IMR-90 (cell line): ENCODE measurements around the gene CMC2. TPM values are rescaled to one million over a fixed set of nuclear protein-coding genes. Genes with fewer than 3 reads are reported as not detected.

Source experiments
- ATAC-seq: fragments of 200-7000 bp; cut with Tn5 transposase; 2 replicates; pipeline ENCODE4 v1.9.1; 2020; ENCODE audit warnings: low read depth, mild to moderate bottlenecking, moderate library complexity
- BruUV-seq: library from RNA; stranded (reverse); fragments of 400-500 nt; replicated peaks from 2 replicates; lab custom pipeline; 2021; lab: Mats Ljungman, UMichigan
- CTCF ChIA-PET: fragments of 300-600 bp; formaldehyde crosslinking; extraction: SDS; loops from one replicate; lab custom pipeline; 2021; ENCODE audit warnings: antibody characterized with exemption; lab: Yijun Ruan, JAX
- POLR2A ChIA-PET: fragments of 300-600 bp; sonication (Branson Sonifier 250); formaldehyde crosslinking; loops from one replicate; lab custom pipeline; 2022; ENCODE audit warnings: antibody characterized with exemption; ENCODE audit not compliant: unreplicated experiment; lab: Charles Lee
- DNase-seq: peaks from one replicate; pipeline ENCODE4 v3.0.0; 2013
- H2AFZ ChIP-seq: replicated peaks from 2 replicates; pipeline ENCODE3; 2013; ENCODE audit warnings: low read length, mild to moderate bottlenecking; ENCODE audit not compliant: poor library complexity
- H2AK5ac ChIP-seq: 2 replicates; pipeline ENCODE4 v1.6.1; 2013; ENCODE audit warnings: low read depth, low read length, inconsistent platforms
- H2AK9ac ChIP-seq: replicated peaks from 2 replicates; pipeline ENCODE3; 2013; ENCODE audit warnings: mild to moderate bottlenecking, low read depth, low read length, moderate library complexity; ENCODE audit not compliant: poor library complexity
- H2BK120ac ChIP-seq: 2 replicates; pipeline ENCODE4 v1.6.1; 2013; ENCODE audit warnings: low read depth, low read length, inconsistent platforms
- H2BK15ac ChIP-seq: 3 replicates; pipeline ENCODE4 v1.6.1; 2013; ENCODE audit warnings: low read depth, low read length, inconsistent platforms
- H2BK20ac ChIP-seq: 2 replicates; pipeline ENCODE4 v1.6.1; 2013; ENCODE audit warnings: low read depth, mild to moderate bottlenecking, inconsistent platforms, low read length, moderate library complexity
- H2BK5ac ChIP-seq: 2 replicates; pipeline ENCODE4 v1.6.1; 2013; ENCODE audit warnings: mild to moderate bottlenecking, low read depth, low read length, inconsistent platforms; ENCODE audit not compliant: poor library complexity, severe bottlenecking
- H3K14ac ChIP-seq: replicated peaks from 2 replicates; pipeline ENCODE4 v1.6.1; 2013; ENCODE audit warnings: low read depth, low read length, inconsistent platforms
- H3K18ac ChIP-seq: 2 replicates; pipeline ENCODE4 v1.6.1; 2013; ENCODE audit warnings: low read depth, low read length, control low read depth
- H3K23ac ChIP-seq: 2 replicates; pipeline ENCODE4 v1.6.1; 2013; ENCODE audit warnings: low read depth, low read length, inconsistent platforms
- H3K27ac ChIP-seq: 2 replicates; pipeline ENCODE4 v1.5.1; 2013; ENCODE audit warnings: mild to moderate bottlenecking, control low read depth, low read length; ENCODE audit not compliant: insufficient read depth
- H3K27me3 ChIP-seq: 2 replicates; pipeline ENCODE4 v1.6.1; 2013; ENCODE audit warnings: low read length; ENCODE audit not compliant: control insufficient read depth, insufficient read depth
- H3K36me3 ChIP-seq: 2 replicates; pipeline ENCODE4 v1.6.1; 2013; ENCODE audit warnings: low read length, mixed read lengths; ENCODE audit not compliant: control insufficient read depth, insufficient read depth
- H3K4ac ChIP-seq: 2 replicates; pipeline ENCODE4 v1.6.1; 2013; ENCODE audit warnings: low read depth, low read length, inconsistent platforms
- H3K4me1 ChIP-seq: 2 replicates; pipeline ENCODE4 v1.6.1; 2013; ENCODE audit warnings: low read length, mixed read lengths; ENCODE audit not compliant: control insufficient read depth, insufficient read depth
- H3K4me2 ChIP-seq: 2 replicates; pipeline ENCODE4 v1.6.1; 2013; ENCODE audit warnings: low read depth, mild to moderate bottlenecking, control low read depth, low read length, moderate library complexity
- H3K4me3 ChIP-seq: 2 replicates; pipeline ENCODE4 v1.5.1; 2013; ENCODE audit warnings: low read depth, mild to moderate bottlenecking, control low read depth, low read length, moderate library complexity; ENCODE audit not compliant: insufficient read depth
- H3K56ac ChIP-seq: 2 replicates; pipeline ENCODE4 v1.6.1; 2013; ENCODE audit warnings: low read length, inconsistent platforms; ENCODE audit not compliant: insufficient read depth; ENCODE audit errors: extremely low read depth
- H3K79me1 ChIP-seq, 2 experiments: 2 replicates each; pipeline ENCODE4 v1.6.1; 2013; ENCODE audit warnings: low read length in 2 of 2, inconsistent platforms in 1 of 2, low read depth in 1 of 2
- H3K9ac ChIP-seq: 2 replicates; pipeline ENCODE4 v1.6.1; 2013; ENCODE audit warnings: low read depth, low read length, control low read depth
- H3K9me1 ChIP-seq: 2 replicates; pipeline ENCODE4 v1.6.1; 2013; ENCODE audit warnings: low read length, inconsistent platforms; ENCODE audit not compliant: insufficient read depth
- H3K9me3 ChIP-seq: 2 replicates; pipeline ENCODE4 v1.6.1; 2013; ENCODE audit warnings: low read length; ENCODE audit not compliant: control insufficient read depth, insufficient read depth
- H4K20me1 ChIP-seq: 2 replicates; pipeline ENCODE4 v1.6.1; 2013; ENCODE audit warnings: low read length, inconsistent platforms; ENCODE audit not compliant: insufficient read depth
- H4K5ac ChIP-seq: 2 replicates; pipeline ENCODE4 v1.6.1; 2013; ENCODE audit warnings: mild to moderate bottlenecking, low read depth, low read length, control low read depth
- H4K8ac ChIP-seq, 2 experiments: 2 replicates each; pipeline ENCODE4 v1.6.1; 2013; ENCODE audit warnings: low read depth in 2 of 2, low read length in 2 of 2, control low read depth in 1 of 2, inconsistent platforms in 1 of 2
- H4K91ac ChIP-seq: 2 replicates; pipeline ENCODE4 v1.6.1; 2013; ENCODE audit warnings: low read depth, low read length, inconsistent platforms; ENCODE audit not compliant: insufficient read depth
- BHLHE40 ChIP-seq: fragments of 150-350 bp; IDR thresholded peaks from 2 replicates; pipeline ENCODE4 v1.6.1; 2016; ENCODE audit warnings: mild to moderate bottlenecking, low read depth, low read length
- CEBPB ChIP-seq: IDR thresholded peaks from 2 replicates; pipeline ENCODE4 v1.6.1; 2012; ENCODE audit warnings: low read depth, low read length, improper control_type of control experiment
- CHD1 ChIP-seq: IDR thresholded peaks from 2 replicates; pipeline ENCODE4 v1.6.1; 2012; ENCODE audit warnings: low read depth, low read length, improper control_type of control experiment
- FOS ChIP-seq: fragments of 150-350 bp; IDR thresholded peaks from 2 replicates; pipeline ENCODE4 v1.6.1; 2016; ENCODE audit warnings: low read depth, low read length
- RAD21 ChIP-seq: IDR thresholded peaks from 2 replicates; pipeline ENCODE4 v1.6.1; 2012; ENCODE audit warnings: low read length, improper control_type of control experiment
- RCOR1 ChIP-seq: IDR thresholded peaks from 2 replicates; pipeline ENCODE4 v1.6.1; 2012; ENCODE audit warnings: mild to moderate bottlenecking, low read length, improper control_type of control experiment; ENCODE audit not compliant: insufficient replicate concordance
- RFX5 ChIP-seq: IDR thresholded peaks from 2 replicates; pipeline ENCODE4 v1.8.0; 2012; ENCODE audit warnings: low read depth, mild to moderate bottlenecking, low read length, moderate library complexity
- WGBS, 2 experiments: methylation state at CpG; one replicate each; pipeline versions ENCODE4 v1.1.5 to v1.1.7; 2013; ENCODE audit warnings: missing lambda C conversion rate in 2 of 2; ENCODE audit not compliant: insufficient read length in 1 of 2; ENCODE audit errors: extremely low coverage in 2 of 2; 5-methylcytosine and 5-hydroxymethylcytosine counted together
- dilution Hi-C: fragments of 300-500 bp; cut with HindIII; formaldehyde crosslinking; loops from one replicate; pipeline ENCODE4 v1.14.3; 2018; ENCODE audit warnings: low sequenced_read_pairs; ENCODE audit not compliant: unreplicated experiment
- in situ Hi-C: fragments of 300-500 bp; cut with MboI; formaldehyde crosslinking; loops from 3 replicates; pipeline ENCODE4 v1.14.3; 2019; ENCODE audit warnings: low sequenced_read_pairs, inconsistent platforms, mixed read lengths
- intact Hi-C: fragments of 100-400 bp; cut with micrococcal nuclease; formaldehyde crosslinking; loops from 2 replicates; pipeline ENCODE4 v1.10.0; 2022
- polyA plus RNA-seq, 3 experiments: library from polyadenylated mRNA; depleted of rRNA; stranded (reverse); fragments of >200 nt; gene quantifications; 2 replicates each; pipeline ENCODE4 v1.2.3, GENCODE V29; 2012; ENCODE audit warnings: low replicate concordance in 1 of 3
- total RNA-seq: library from RNA; depleted of rRNA; stranded (reverse); fragments of >200 nt; gene quantifications from 2 replicates; pipeline ENCODE4 v1.2.3, GENCODE V29; 2012; rRNA removed

Gene CMC2
- total and polyA plus RNA-seq, 2 of the 4 experiments (the other 2 are of a cell fraction), result 57.0 to 104 TPM

DNA sequence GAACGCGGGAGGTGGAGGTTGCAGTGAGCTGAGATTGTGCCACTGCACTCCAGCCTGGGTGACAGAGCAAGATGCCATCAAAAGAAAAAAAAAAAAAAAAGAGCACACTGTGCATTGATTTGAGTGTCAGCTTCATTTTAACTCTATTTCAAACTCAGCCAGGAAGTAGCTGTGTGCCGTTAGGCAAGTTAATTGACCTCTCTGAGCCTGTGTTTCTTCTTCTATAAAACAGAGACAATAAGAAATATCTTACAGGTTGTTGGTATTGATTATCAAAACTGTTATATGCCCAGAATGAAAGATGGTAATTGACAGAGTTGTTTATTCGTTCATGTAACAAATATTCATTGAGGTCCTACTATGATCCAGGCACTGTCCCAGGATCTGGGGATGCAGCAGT is 83.3 kb downstream of the CMC2 start:
- H3K9me1 ChIP-seq, result no peaks in the 10 kb centered on the region
- no peak overlapping the region for H2BK20ac ChIP-seq
- BruUV-seq, result no TSS peak
- no CpG with 5 or more reads among the region's 4 CpGs for WGBS, 2 experiments
- ChIA-PET POLR2A (interaction anchor here (0.6 kb wide), 1 partner anchor 35 kb away, joined by 6 read pairs; no protein-coding TSS in a partner anchor), CTCF (interaction anchor here (1.1 kb wide), 1 partner anchor 281 kb away, joined by 4 read pairs; no protein-coding TSS in a partner anchor)
- no peak overlapping the region for H3K14ac ChIP-seq
- DNase-seq, result no peak
- H3K27me3 ChIP-seq, result no peaks in the 10 kb centered on the region
- H4K20me1 ChIP-seq, result no peaks in the 10 kb centered on the region
- no peaks in the 10 kb centered on the region for H3K79me1 ChIP-seq
- H4K91ac ChIP-seq, result no peak overlapping the region
- no peak overlapping the region for H3K9ac ChIP-seq
- intact Hi-C loops, result no loop called here
- no peaks in the 10 kb centered on the region for H3K9me3 ChIP-seq
- no peak overlapping the region for H2BK120ac ChIP-seq
- no peak overlapping the region for H2AFZ ChIP-seq
- H3K23ac ChIP-seq, result no peak overlapping the region
- no peak overlapping the region for H2BK15ac ChIP-seq
- H3K4me3 ChIP-seq, result no peak overlapping the region
- no peak overlapping the region for H3K18ac ChIP-seq
- H2AK9ac ChIP-seq, result no peak overlapping the region
- ATAC-seq, result no peak
- dilution Hi-C loops, result no loop called here
- no peak overlapping the region for H4K8ac ChIP-seq
- H3K4me1 ChIP-seq, result no peaks in the 10 kb centered on the region
- no peak overlapping the region for H3K4me2 ChIP-seq
- no peak overlapping the region for H3K27ac ChIP-seq
- H2BK5ac ChIP-seq, result no peak overlapping the region
- H3K36me3 ChIP-seq, result no peaks in the 10 kb centered on the region
- TF ChIP-seq RAD21 (no peak), BHLHE40 (no peak), FOS (no peak), RFX5 (no peak), CEBPB (no peak), CHD1 (no peak), RCOR1 (no peak)
- no peak overlapping the region for H3K56ac ChIP-seq
- H2AK5ac ChIP-seq, result no peak overlapping the region
- no peak overlapping the region for H3K4ac ChIP-seq
- no peak overlapping the region for H4K5ac ChIP-seq
- in situ Hi-C loops, result no loop called here

Other genes with a start within 250 kb of the CMC2 start
- gene CDYL2, start 202.3 kb downstream of the CMC2 start, total RNA-seq, result 3.9 and 4.4 TPM in 2 replicates
- 0.93 and 1.2 TPM in 2 replicates for gene CDYL2, start 202.3 kb downstream of the CMC2 start, polyA plus RNA-seq (2012; rRNA removed)
- 22.8 and 34.4 TPM in 2 replicates for gene CENPN, start 329 bp upstream of the CMC2 start, total RNA-seq
- gene CENPN, start 329 bp upstream of the CMC2 start, polyA plus RNA-seq (2012; rRNA removed), result 20.5 and 37.4 TPM in 2 replicates
- gene ATMIN, start 29.0 kb upstream of the CMC2 start, total RNA-seq, result 38.9 and 45.9 TPM in 2 replicates
- 13.5 and 15.8 TPM in 2 replicates for gene ATMIN, start 29.0 kb upstream of the CMC2 start, polyA plus RNA-seq (2012; rRNA removed)
- under 0.01 and 0.72 TPM in 2 replicates for gene C16orf46, start 70.4 kb upstream of the CMC2 start, total RNA-seq
- 0.27 and 0.55 TPM in 2 replicates for gene C16orf46, start 70.4 kb upstream of the CMC2 start, polyA plus RNA-seq (2012; rRNA removed)
- 9.3 and 19.7 TPM in 2 replicates for gene GCSH, start 89.5 kb upstream of the CMC2 start, total RNA-seq
- gene GCSH, start 89.5 kb upstream of the CMC2 start, polyA plus RNA-seq (2012; rRNA removed), result 19.5 and 21.2 TPM in 2 replicates
- gene BCO1, start 231.8 kb upstream of the CMC2 start, total RNA-seq, result not detected in 2 replicates
- gene BCO1, start 231.8 kb upstream of the CMC2 start, polyA plus RNA-seq (2012; rRNA removed), result not detected in 2 replicates